Activated gamma-delta T cell treated with anti-CD3 and anti-CD28 coated beads, Interleukin-2, amount 50 U/mL, for 16 hours (primary cell): ENCODE results near the gene KCNIP4.

Experiments used
- DNase-seq: peaks from one replicate; pipeline ENCODE4 v3.0.0-alpha.2; 2020; ENCODE audit warnings: low read depth

The KCNIP4 gene

GRCh38 chr4:21454831-21455230 is 493.7 kb downstream of the KCNIP4 start:
- DNase-seq = no peak

- no peak for DNase-seq
These were observed 494.4 kb downstream of the KCNIP4 start for GRCh38 chr4:21454201-21454600.

- no peak for DNase-seq
These were observed 495.6 kb downstream of the KCNIP4 start for GRCh38 chr4:21452931-21453330.

- DNase-seq = no peak
These were observed 497.5 kb downstream of the KCNIP4 start for GRCh38 chr4:21451032-21451431.

DNA sequence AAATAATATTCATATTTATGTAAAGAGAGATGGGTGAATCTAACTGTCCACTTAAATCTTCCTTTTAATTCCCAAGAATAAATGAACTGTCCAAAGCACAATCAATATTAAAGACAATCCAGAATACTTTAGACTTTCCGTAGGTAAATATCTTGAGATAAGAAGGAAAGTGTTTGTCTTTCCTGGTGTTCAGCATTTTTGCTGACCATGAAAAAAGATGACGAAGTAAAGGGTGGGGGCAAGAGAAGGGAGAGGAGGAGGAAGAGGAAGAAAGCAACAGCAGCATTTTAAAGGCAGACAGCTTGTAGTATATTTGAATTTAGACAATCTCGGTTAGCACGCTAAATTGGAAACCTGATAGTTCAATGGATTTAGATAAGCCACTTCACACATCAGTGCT is 498.2 kb downstream of the KCNIP4 start:
- DNase-seq = no peak

DNA sequence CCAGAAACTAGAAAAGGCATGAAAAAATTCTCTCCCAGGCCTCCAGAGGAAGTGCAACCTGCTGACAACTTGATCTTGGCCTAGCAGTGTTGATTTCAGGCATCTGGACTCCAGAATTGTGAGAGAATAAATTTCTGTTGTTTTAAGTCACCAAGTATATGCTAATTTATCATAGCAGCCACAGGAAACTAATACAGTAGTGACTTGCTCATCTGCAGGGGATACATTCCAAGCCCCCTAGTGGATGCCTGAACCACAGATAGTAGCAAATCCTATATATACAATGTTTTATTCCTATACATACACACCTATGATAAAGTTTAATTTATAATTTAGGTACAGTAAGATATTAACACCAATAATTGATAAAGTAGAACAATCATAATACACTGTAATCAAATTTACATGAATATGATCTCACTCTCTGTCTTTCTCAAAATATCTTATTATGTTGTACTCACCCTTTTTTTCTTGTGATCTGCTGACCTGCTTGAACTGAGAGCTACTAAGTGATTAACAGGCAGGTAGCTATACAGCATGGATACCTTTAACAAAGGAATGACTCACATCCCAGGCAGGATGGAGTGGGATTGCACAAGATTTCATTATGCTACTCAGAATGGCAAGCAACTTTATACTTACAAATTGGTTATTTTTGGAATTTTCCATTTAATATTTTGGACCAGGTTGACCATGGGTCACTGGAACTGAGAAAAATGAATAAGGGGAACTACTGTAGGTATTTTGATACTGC is 501.1 kb downstream of the KCNIP4 start:
- no peak for DNase-seq

DNA sequence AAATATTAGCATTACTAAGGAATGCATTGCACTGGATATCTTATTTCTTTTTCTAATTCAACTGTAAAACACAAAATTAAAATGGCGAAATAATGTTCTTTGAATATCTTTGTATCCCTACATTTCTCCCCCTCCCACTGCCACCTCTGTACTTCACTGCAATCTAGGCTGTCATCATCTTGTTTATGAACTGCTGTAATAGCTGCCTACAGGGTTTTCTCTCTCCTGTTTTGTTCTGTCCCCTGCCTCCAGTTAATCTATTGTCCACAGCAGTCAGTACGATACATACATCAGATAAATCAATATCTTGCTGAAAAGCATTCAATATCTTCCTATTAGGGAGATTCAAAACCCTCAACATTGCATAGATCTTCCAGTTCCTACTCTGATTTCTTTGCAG is 528.4 kb downstream of the KCNIP4 start:
- no peak for DNase-seq

DNA sequence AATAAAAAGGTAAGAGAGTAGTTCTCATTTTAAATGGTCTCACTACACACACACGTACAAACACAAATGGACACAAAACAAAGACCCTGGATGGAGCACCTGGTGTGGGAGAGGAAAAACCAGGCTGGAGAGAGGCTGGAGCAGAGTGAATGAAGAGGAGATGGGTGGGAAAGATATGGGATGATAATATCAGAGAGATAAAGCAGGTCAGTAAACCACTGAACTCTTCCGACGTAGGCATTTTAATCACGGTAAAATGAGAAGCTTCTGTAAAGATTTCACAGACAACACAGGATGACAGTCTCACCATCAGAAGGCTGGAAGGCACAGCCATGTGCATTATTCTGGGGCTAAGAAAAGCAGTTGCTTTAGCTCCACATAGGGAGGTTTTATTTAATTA is 532.8 kb downstream of the KCNIP4 start:
- DNase-seq = no peak

GRCh38 chr4:21413807-21414370 is 534.7 kb downstream of the KCNIP4 start:
- DNase-seq = no peak

GRCh38 chr4:21411086-21411485 is 537.5 kb downstream of the KCNIP4 start:
- DNase-seq = no peak

- no peak for DNase-seq
These were observed 538.2 kb downstream of the KCNIP4 start for GRCh38 chr4:21410372-21410771.

- no peak for DNase-seq
These were observed 560.9 kb downstream of the KCNIP4 start for GRCh38 chr4:21387683-21388082.

- no peak for DNase-seq
These were observed 562.3 kb downstream of the KCNIP4 start for GRCh38 chr4:21386166-21386780.

- DNase-seq = no peak
These were observed 562.9 kb downstream of the KCNIP4 start for GRCh38 chr4:21385706-21386105.

GRCh38 chr4:21384609-21385008 is 564.0 kb downstream of the KCNIP4 start:
- DNase-seq = no peak

DNA sequence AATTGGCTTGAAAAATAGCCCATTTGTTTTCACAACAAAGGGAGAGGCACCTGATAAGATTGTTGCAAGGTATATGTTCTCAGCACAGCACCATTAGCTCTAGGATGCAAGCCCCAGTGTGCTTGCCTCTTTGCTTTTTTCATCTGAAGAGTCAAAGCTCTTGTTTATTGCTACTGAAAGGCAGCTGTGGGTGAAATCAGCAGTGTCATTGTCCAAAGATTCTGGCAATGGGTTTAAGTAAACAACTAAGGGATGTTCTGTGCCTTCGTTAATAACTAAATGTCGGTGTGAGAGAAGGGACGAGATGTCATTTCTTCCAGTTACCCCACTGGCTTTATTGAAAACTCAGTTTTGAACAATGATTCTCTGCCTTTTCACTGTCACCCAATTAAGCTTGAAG is 567.7 kb downstream of the KCNIP4 start:
- DNase-seq = no peak

DNA sequence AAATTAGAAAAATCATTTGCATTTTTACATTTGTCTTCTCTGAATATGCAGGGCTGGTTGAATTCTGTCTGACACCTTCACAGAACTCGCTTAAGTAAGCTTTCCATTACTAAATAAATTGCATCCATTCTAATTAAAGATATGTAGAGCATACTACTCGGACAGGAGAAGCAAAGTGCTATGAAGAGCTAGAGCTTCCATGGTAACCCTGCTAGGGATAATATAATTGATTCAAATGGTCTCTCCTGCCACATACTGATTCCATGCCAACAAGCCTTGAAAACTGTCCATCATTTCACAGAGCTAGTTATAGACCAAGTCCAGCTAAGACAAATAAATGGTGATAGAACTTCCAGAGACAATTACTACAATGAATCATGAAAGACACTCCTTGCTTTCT is 571.5 kb downstream of the KCNIP4 start:
- DNase-seq = no peak

DNA sequence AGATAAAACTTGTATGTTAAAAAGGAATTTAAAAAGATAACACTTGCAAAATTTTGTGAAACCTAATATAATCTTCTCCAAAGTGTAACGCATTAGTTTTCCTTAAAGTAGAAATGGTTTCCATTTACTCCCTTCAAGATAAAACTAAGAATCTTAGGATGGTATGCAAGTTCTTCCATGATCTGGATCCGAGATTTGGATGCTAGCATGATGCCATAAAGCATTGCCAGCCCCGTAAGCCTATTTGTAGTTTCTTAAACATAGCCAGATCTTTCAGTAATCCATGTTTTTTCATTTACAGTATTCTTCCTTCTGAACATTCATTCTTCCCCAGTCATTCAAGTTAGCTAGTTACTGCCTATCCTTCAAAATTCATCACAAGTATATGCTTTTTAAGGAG is 572.4 kb downstream of the KCNIP4 start:
- no peak for DNase-seq

GRCh38 chr4:21374641-21375368 is 573.8 kb downstream of the KCNIP4 start:
- no peak for DNase-seq

DNA sequence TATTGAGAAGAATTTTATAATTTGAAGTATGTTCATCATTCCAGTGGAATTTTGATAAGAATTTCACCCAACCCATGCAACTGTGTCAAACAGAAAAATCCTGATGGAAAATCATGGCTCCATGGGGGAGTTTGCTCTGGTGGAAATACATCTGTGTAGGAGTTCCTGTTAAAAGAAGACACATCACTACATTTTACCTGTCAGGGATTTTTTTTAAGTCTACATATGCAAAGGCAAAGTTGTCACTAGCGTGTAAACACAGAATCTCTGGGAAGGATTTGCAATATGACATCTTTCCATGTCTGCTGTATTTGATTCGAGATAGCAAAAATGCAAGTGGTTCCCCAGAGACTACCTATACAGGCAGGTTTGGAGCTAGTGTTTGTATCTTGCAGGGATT is 581.0 kb downstream of the KCNIP4 start:
- DNase-seq = no peak

- no peak for DNase-seq
These were observed 581.7 kb downstream of the KCNIP4 start for GRCh38 chr4:21366840-21367239.

DNA sequence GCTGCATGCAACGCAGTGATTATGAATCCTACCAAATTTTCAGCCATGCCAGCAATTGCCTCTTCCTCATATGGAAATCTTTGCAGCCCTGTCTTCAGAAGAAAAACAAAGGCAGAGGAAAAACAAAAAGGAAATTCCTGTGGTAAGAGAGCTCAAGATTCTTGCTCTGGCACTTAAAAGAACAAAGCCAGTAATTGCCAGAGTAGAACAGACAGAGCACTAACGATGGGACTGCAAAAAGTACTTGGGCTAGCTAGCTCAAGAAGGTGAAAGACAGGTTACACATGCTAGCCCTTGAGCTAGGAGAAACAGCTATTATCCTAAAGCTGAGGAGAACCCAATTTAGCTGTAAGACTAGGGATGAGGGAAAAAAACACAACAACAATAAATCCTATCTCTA is 582.3 kb downstream of the KCNIP4 start:
- DNase-seq = no peak

DNA sequence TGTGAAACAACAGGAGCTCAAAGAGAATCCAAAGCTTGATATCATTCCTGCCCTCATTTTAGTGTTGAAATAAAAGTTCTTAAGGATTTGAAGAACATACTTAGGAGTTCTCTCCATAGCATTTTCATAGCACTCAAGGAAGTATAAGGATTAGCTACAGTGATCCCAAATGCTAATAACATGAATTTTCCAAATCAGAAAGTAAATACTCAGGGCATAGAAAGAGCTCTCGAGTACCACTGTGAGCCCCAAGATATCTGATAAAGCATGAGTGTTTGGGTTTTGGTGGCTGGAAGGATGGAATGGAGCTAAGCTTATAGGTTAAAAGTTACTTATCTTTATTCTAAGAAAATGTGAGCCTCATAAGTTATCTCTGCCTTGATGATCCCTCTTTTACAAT is 584.9 kb downstream of the KCNIP4 start:
- no peak for DNase-seq
